ENCODE measurements around the gene TIA1.
"Not testable (repeated sequence)": the region's sequence is repeated elsewhere in the genome, so short reads cannot be mapped to it uniquely, and the experiment has no call there.

The TIA1 gene

DNA sequence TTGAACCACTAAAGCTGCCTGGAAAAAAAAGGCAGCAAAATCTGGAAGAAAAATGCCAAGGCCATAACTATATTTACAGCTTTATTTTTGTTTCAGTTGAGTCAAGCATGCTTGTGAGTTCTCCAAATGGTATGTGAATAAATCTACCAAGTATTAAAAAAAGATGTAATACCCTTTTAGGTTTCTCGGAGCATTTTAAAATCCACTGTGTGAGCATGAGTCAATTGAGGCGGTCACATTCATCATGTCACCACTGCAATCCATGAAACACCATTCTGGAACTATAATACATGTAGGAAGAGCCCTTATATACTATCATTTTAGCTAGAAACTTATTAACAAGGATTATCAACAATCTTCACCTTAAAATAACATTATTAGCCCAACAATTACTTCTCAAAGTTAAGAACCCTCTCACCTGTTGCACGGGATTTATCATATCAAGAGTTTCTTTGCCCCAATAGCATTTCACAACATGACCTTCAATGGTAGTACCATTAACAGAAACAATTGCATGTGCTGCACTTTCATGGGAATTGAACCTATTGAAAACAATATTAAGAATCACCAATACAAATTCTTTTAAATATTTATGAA is 33.4 kb downstream of the TIA1 start:
- peak; percentile 90 for DNase-seq (ENCODE audit: low read depth)

DNA sequence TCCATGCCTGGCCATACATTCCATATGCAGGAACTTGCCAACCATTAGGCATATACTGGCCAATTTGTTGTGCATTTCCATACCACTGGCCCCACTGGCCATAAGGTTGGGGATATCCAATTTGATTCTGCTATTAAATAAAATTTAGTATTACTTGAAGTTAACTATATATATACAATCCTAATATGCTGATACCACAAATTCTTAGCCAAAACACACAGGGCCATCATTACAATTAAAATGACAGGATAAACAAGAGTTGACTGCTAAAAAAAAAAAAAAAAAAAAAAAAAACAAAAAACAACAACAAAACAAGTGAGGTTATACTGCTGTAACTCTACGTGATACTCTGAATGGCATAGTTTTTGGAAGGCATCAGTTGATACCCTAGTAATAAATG is 34.1 kb downstream of the TIA1 start:
- no peak for DNase-seq (ENCODE audit: low read depth)

DNA sequence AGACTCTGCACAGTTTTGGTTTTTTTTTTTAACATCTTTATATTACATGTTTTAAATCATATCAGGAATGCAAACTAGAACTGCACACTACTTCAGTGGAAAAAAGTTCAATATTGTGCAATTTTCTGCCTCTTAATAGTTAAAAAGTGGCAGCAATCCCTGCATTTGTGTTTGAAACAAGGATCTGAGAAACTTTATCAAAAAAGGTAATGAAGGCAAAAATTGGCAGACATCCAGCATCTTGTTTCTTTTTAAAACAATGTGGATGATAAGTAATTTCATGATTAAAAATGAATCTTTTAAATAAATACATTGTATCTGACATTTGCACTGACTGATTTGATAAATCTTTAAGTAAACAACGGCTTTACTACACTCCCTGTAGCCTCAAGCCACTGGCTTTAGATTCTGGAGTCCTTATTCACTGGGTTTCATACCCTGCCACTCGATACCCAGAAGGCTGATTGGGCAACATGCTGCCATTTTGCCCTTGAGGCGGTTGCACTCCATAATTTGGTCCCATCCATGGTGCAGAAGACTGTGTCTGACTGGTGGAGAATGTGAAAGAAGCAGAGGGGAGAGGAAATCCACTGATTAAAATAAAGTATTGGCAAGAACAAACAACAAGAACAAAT is 36.0 kb downstream of the TIA1 start:
- DNase-seq (ENCODE audit: low read depth), result peak; percentile 27

DNA sequence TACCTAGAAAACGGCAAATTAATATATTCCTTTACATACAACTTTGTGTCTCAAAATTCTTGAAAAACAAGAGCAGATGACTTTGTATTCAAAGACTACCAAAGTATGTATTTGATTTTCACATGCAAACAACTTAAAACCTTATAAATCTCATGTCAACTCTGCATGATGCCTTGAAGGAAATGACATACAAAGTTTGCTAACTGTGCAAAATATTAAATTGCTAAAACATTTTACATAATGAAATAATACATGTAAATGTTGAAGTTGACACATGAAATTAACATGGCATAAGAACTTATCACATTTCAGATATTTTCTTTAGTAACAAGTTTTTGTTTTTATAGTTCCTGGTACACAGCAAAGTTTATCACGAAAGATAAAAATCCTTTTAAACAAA is 36.8 kb downstream of the TIA1 start:
- DNase-seq (ENCODE audit: low read depth), result no peak

DNA sequence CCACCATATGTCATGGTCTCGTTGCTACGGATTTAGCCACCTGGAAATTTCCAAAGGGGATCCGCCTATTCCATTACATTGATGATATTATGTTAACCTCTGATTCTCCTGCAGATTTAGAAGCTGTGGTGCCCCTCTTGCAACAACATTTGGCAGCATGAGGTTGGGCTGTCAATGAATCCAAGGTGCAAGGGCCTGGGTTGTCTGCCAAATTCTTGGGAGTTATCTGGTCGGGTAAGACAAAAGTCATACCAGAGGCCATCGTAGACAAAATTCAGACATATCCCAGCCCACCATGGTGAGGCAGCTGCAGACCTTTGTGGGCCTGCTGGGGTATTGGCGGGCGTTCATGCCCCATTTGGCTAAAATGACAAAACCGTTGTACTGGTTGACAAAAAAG is 44.0 kb downstream of the TIA1 start:
- no peak for DNase-seq (ENCODE audit: low read depth)

DNA sequence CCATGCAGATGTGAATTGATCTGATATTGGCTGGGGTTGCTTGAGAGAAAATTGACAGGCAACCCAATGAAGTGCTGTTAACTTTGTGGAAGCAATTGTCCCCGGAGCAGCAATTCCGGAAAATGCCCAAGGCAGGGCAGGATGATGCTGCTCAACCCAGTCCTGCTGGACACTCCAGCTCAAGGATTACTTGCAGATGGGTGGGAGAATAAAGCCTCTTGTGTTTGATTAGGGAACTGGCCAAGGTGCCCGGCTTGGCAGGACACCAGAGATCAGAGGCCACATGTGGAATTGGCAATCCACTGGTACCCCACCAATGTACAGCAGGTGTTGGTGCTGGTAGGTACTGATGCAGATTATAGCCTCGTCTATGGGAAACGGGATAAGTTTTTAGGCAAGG is 45.3 kb downstream of the TIA1 start:
- no peak for DNase-seq (ENCODE audit: low read depth)

DNA sequence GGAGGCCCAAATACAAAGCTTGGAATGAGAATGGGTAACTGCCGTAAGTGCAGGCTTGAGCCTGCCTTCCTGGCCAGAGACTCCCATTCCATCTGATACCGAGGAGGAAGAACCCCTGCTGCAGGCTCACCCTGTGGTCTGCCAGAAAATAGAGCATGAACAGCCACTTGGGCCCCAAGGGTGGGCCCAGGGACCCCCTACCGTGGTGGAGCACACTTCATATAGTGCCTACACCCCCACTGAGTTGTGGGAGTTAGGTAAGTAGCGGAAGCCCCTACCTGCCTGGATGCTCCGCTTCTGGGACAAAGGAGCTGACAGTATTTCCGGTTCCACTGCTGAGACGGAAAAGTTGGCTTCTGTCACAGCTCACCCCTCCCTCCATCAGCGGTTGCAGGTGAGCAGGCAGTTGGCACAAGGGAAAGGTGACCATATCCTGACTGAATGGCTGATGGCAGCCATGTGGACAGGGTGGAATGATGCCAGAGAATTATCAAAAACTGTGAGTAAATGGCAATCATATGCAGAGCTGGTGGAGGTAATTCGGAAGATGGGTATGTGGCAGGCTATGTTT is 46.1 kb downstream of the TIA1 start:
- no peak for DNase-seq (ENCODE audit: low read depth)

DNA sequence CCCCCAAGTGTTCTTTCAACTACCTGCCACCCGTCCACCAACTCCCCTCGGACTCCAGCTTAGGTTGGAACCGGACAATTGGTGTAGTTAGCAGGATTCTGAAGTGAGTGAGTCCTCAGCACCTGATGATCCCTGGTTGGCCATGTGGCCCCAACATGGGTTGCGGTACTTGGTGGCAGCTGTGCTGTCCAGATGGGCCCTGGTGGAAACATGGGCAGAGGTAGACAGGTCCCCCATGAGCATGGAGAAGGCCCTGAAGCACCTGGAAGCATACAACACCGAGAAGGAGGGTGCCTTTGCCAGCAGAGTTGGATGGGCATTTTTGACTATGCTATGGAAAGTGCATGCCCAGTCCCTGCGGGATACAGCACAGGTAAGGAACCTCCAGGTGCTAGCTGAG is 46.6 kb downstream of the TIA1 start:
- no peak for DNase-seq (ENCODE audit: low read depth)

DNA sequence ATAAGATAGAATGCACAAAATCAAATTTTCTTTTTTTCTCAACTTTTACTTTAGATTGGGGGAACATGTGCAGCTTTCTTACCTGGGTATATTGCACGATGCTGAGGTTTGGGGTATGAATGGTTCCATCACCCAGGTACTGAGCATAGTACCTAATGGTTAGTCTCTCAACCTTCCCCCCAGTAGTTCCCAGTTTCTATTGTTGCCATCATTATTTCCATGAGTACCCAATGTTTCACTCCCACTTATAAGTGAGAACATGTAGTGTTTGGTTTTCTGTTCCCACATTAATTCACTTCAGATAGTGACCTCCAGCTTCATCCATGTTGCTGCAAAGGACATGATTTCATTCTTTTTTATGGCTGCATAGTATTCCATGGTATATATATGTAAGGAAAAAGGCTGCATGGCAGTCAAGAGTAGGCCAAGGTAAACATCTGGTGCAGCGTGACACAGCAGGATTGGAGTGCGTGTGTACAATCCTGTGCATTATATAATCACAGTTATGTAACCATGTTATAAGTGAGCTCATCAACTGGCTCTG is 47.1 kb downstream of the TIA1 start:
- no peak for DNase-seq (ENCODE audit: low read depth)

DNA sequence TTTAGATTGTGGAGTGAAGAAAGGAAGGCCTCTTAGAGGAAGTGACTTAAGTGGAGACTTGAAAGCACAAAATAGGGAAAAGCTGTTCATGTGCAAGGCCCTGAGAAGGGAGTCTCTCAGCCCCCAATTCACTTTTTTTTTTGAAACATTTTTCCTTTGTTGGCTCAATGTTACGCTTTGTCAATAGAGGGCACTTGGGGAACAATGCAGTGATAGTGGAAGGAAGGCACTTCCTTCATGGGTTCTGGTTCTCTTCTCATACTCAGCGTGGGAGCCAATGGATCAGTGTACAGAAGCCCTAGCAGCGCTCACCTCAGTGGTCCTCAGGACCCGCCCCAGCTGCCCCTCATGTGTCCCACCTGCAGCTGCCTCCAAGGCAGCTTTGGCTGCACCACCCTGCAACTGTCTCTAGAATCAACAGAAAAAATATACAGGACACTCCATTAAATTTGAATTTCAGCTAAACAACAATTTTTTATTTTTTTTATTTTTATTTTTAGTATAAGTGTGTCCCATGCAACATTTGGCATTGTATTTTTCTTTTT is 49.0 kb downstream of the TIA1 start:
- no peak for DNase-seq (ENCODE audit: low read depth)

DNA sequence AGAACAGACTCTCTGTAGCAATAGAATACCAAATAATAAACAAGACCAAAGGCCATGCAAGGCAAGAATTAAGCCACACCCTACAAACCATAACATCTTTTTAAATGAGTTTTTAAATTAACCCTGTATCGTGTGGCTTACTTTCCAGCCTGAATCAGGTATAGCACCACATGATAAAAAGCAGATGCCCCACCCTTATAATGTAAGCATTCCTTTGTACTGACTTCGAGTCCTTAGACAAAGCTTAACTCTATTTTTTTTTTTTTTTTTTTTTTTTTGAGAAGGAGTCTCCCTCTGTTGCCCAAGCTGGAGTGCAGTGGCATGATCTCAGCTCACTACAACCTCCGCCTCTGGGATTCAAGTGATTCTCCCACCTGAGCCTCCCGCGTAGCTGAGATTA is 55.9 kb downstream of the TIA1 start:
- no peak for DNase-seq (ENCODE audit: low read depth)

DNA sequence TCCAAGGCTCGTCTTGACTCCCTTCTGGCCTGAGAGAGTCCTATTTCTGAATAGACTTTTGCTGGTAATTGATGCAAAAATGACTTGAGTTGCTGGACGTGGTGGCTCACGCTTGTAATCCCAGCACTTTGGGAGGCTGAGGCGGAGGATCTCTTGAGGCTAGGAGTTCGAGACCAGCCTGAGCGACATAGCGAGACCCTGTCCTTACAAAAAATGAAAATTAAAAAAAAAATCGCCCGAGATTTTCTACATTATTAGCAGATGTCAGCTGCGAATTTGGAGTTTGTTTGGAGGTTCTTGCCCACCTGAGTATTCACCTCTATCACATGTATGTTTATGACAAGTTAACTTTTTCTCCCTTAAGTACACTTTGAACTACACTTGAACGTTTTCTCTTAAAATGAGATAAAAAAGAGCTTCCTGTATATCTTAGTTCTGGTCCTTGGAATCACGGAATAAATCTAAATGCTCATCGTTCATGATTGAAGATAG is 57.1 kb downstream of the TIA1 start:
- no peak for DNase-seq (ENCODE audit: low read depth)

DNA sequence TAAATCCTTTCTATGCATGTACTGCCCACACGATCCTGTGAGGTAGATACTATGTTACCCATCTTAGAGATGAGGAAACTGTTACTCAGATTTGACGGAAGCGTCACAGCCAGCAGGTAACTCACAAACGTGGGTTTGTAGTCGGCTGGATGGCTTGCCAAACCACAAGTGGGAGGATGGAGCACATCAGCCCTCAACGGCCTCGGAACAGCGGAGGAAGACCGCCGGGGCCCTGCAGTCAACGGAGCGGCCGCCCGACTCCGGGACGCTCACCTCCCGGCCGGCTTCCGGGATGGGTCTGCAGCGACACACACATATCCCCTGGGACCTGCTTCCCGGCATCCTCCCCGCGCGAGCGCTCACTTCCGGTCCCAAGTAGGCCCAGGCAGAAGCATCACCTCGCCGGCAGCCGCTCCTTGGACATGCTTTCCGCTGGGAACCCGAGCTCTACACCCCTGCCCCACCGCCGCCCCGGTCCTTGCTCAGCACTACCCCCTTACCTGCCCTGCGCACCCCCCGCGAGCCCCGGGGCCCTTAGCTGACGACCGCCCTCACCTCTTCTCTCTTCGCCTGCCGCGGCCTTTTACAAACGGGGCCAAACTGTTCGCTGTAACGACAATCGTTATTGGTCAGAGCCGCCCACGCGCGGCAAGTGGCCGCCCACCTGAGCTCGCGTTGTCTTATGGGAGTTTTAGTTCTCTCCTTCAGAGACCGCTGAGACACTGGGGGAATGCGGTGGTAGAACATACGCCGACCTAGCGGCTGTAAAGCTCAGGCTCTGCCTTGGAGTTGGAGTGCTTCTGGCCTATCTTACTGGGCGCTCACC is 57.8 kb downstream of the TIA1 start, which contains the start of gene C2orf42:
Gene C2orf42, minus strand, starts transcription at position 602 of the 826 bp plus-strand sequence. CDS start 9,034 bp downstream, outside the sequence.
- peak; percentile 98 for DNase-seq (ENCODE audit: low read depth)

DNA sequence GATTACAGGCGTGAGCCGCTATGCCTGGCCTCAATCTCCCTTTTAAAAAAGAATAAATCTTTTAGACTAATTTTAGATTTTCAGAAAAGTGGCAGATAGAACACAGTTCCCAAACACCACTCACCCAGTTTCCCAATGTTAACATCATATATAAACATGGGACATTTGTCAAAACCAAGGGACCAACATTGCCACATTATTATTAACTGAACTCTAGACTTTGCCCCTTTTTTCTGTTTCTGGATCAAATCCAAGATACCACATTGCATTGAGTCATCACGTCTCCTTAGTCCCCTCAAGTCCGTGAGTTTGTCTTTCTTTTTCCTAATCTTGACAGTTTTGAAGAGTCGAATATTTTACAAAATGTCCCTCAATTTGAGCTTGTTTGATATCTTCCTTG is 60.0 kb downstream of the TIA1 start:
- DNase-seq (ENCODE audit: low read depth), result peak; percentile 14

DNA sequence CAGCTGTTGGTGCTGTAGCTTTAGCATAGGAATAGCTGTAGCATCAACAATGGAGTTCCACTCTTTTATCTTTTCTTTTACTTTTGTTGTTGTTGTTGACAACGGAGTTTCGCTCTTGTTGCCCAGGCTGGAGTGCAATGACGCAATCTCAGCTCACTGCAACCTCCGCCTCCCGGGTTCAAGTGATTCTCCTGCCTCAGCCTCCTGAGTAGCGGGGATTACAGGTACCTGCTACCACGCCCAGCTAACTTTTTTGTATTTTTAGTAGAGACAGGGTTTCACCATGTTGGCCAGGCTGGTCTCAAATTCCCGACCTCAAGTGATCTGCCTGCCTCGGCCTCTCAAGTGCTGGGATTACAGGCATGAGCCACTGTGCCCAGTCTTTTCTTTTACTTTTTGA is 61.3 kb downstream of the TIA1 start:
- not testable (repeated sequence) for DNase-seq (ENCODE audit: low read depth)

DNA sequence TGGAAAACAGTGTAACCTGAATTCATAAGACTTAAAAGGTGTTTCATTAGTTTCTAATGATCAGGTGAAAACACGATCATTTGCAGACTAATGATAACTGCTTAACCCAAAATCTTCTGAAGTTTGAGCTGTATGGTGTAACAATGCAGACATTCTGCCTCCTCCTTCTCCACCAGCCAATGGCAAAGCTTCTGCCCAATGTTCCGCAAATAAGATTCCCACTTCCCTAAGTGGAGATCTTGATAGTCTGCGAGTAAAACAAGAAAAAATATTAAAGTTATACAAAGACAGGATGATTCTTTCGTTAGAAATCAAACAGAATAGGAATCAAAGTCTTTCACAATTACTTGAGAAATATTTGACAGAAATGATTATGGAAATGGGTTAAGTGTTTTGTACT is 65.7 kb downstream of the TIA1 start:
- DNase-seq (ENCODE audit: low read depth), result no peak

DNA sequence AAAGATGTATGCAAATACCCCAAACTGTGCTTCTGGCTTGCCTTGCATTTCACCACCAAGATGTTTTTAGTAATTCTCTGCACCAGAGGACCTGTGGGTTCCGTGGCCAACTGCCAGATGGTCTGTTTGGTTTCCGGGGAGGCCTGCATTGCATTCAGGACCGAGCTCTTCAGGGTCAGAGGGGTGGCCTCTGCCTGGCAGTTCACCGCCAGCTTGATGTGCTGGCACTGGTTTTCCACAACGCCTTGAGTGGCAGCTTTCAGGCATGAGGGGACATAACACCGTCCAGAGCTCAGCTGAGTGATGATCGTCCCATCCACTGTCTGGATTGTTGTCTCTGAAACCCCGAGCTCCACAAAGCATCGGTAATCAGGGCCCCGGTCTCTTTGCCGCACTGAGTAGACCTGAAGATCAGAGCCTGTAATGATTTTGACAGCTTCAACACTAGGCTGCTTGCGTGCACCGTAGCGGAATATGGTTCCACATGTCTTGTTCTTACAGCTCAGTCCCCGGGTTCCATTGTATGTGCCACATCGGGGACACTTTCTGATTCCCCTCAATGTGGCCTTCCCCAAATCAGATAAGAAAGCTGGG is 67.0 kb downstream of the TIA1 start:
- no peak for DNase-seq (ENCODE audit: low read depth)

DNA sequence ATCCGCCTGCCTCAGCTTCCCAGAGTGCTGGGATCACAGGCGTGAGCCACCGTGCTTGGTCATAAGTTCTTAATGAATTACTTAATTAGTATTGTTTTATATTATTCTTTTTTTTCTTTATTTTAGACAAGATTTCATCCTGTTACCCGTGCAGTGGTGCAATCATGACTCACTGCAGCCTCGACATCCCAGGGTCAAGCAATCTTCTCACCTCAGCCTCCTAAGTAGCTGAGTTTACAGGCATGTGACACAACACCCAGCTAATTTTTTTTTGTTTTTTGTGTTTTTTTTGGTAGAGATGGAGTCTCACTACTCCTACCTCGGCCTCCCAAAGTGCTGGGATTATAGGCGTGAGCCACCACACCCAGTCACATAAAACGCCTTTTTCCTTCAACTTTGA is 74.9 kb downstream of the TIA1 start:
- DNase-seq (ENCODE audit: low read depth), result peak; percentile 63

DNA sequence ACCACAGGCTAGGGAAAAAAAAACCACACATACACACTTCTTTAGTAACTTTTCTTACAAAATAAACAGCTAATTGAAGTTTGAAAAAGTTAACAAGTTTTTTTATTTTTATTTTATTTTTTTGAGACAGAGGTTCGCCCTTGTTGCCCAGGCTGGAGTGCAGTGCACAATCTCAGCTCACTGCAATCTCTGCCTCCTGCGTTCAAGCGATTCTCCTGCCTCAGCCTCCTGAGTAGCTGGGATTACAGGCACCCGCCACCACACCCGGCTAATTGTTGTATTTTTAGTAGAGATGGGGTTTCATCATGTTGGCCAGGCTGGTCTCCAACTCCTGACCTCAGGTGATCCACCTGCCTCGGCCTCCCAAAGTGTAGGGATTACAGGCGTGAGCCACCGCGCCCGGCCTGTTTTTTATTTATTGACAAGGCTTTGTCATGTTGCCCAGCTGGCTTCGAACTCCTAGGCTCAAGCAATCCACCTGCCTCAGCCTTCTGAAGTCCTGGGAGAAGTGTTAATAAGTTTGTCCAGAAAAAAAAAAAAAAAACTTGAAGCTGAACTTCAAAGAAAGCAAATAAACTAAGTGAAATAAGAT is 78.7 kb downstream of the TIA1 start:
- DNase-seq (ENCODE audit: low read depth), result not testable (repeated sequence)

DNA sequence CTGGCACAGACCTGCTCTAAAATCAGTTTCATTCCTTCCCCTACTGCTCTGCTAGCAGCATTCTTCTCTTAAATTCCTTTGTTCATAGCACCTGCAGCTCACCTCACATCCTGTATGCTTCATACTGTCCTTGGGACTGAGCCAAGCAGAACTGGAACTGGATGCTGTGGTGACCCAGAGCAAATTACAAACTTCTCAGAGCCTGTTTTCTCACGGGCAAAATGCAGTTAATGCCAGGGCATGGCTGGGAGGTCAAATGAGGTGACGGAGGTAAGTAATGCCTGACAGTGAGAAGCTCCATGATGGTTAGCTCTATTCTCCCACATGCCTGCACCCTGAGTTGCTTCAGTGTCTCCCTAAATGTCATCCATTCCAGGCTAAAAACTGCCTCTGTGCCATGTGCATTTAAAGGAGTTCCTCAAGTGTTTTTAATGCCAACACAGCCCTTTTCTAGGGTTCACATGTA is 87.3 kb downstream of the TIA1 start:
- DNase-seq (ENCODE audit: low read depth), result no peak

DNA sequence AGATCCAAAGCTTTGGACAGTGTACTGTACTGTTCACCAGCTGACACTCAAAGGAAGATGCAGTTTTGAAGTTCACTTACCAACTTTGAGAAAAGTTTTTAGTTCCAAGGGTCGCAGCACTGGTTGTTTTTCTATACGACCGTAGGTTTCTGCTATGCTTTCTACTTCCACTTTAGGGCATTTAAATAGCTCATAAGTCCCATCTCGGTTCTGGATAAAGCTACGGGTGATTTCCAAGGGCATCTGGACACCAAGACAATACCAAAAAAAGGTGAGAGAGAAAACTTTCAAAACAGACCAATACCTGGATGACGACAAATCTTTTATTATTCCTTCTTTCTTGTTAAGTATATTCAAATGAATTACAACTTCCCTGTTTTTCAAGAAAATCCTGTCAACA is 87.9 kb downstream of the TIA1 start:
- DNase-seq (ENCODE audit: low read depth), result no peak
